Mesenchymal stem cell (in vitro differentiated cells and primary cell): ENCODE results near the gene THOC6.

ENCODE experiments used
- DNase-seq: peaks from one replicate; pipeline ENCODE4 v3.0.0-alpha.2; 2013
- H2AFZ ChIP-seq: one replicate; pipeline ENCODE4 v1.6.1; 2013; ENCODE audit warnings: low read depth, mild to moderate bottlenecking, control low read depth, inconsistent platforms, low read length, moderate library complexity
- H2AK5ac ChIP-seq: 2 replicates; pipeline ENCODE4 v1.6.1; 2013; ENCODE audit warnings: low read length, moderate library complexity, mild to moderate bottlenecking, inconsistent platforms; ENCODE audit not compliant: severe bottlenecking
- H2BK120ac ChIP-seq: one replicate; pipeline ENCODE4 v1.6.1; 2013; ENCODE audit warnings: low read depth, mild to moderate bottlenecking, inconsistent platforms, low read length, moderate library complexity
- H2BK12ac ChIP-seq, 2 experiments: one replicate each; pipeline ENCODE4 v1.6.1; 2013; ENCODE audit warnings: inconsistent platforms in 2 of 2, low read length in 2 of 2, mild to moderate bottlenecking in 2 of 2, moderate library complexity in 2 of 2, control low read depth in 1 of 2
- H2BK15ac ChIP-seq: one replicate; pipeline ENCODE4 v1.6.1; 2013; ENCODE audit warnings: mild to moderate bottlenecking, low read depth, inconsistent platforms; ENCODE audit not compliant: poor library complexity, severe bottlenecking
- H2BK5ac ChIP-seq: 2 replicates; pipeline ENCODE4 v1.6.1; 2013; ENCODE audit warnings: low read depth, mild to moderate bottlenecking, low read length, control low read depth, inconsistent platforms; ENCODE audit not compliant: poor library complexity, severe bottlenecking
- H3K14ac ChIP-seq, 2 experiments: one replicate each; pipeline ENCODE4 v1.6.1; 2013; ENCODE audit warnings: inconsistent platforms in 2 of 2, low read length in 2 of 2, control low read depth in 1 of 2, mild to moderate bottlenecking in 1 of 2, moderate library complexity in 1 of 2
- H3K18ac ChIP-seq, 2 experiments: one replicate each; pipeline ENCODE4 v1.6.1; 2013; ENCODE audit warnings: inconsistent platforms in 2 of 2, low read length in 2 of 2, control low read depth in 1 of 2, low read depth in 1 of 2, mild to moderate bottlenecking in 1 of 2
- H3K23ac ChIP-seq, 2 experiments: one replicate each; pipeline ENCODE4 v1.6.1; 2013; ENCODE audit warnings: inconsistent platforms in 2 of 2, low read length in 2 of 2, mild to moderate bottlenecking in 2 of 2, moderate library complexity in 2 of 2, control low read depth in 1 of 2
- H3K27ac ChIP-seq: 2 replicates; pipeline ENCODE4 v1.5.1; 2013; ENCODE audit warnings: mild to moderate bottlenecking, moderate library complexity, low read length, control low read depth, inconsistent platforms; ENCODE audit not compliant: poor library complexity, severe bottlenecking
- H3K27me3 ChIP-seq, 2 experiments: 2 replicates each; pipeline versions ENCODE4 v1.6.1 to v1.7.0; 2013; ENCODE audit warnings: low read length in 2 of 2, mild to moderate bottlenecking in 2 of 2, moderate library complexity in 2 of 2, control low read depth in 1 of 2, inconsistent platforms in 1 of 2; ENCODE audit not compliant: control insufficient read depth in 1 of 2, insufficient read depth in 1 of 2
- H3K36me3 ChIP-seq, 2 experiments: 2 replicates each; pipeline versions ENCODE4 v1.6.1 to v1.7.0; 2013; ENCODE audit warnings: low read length in 2 of 2, control low read depth in 1 of 2, inconsistent platforms in 1 of 2, low read depth in 1 of 2, mild to moderate bottlenecking in 1 of 2; ENCODE audit not compliant: insufficient read depth in 2 of 2, control insufficient read depth in 1 of 2
- H3K4ac ChIP-seq, 2 experiments: one replicate each; pipeline ENCODE4 v1.6.1; 2013; ENCODE audit warnings: inconsistent platforms in 2 of 2, low read length in 2 of 2, mild to moderate bottlenecking in 2 of 2, moderate library complexity in 2 of 2, control low read depth in 1 of 2, low read depth in 1 of 2
- H3K4me1 ChIP-seq: 2 replicates; pipeline ENCODE4 v1.6.1; 2013; ENCODE audit warnings: low read depth, low read length, control low read depth; ENCODE audit not compliant: control insufficient read depth, insufficient read depth
- H3K4me2 ChIP-seq: 2 replicates; pipeline ENCODE4 v1.6.1; 2013; ENCODE audit warnings: low read length, mild to moderate bottlenecking, inconsistent platforms; ENCODE audit not compliant: poor library complexity, severe bottlenecking
- H3K4me3 ChIP-seq, 2 experiments: 2 replicates each; pipeline versions ENCODE4 v1.5.1 to v1.7.0; 2013; ENCODE audit warnings: low read length in 2 of 2, mild to moderate bottlenecking in 2 of 2, control low read depth in 1 of 2, low read depth in 1 of 2; ENCODE audit not compliant: insufficient read depth in 1 of 2
- H3K79me1 ChIP-seq: replicated peaks from 2 replicates; pipeline ENCODE4 v1.6.1; 2013; ENCODE audit warnings: mild to moderate bottlenecking, control low read depth, low read length, inconsistent platforms; ENCODE audit not compliant: poor library complexity, severe bottlenecking
- H3K9ac ChIP-seq: 2 replicates; pipeline ENCODE4 v1.7.0; 2013; ENCODE audit warnings: mild to moderate bottlenecking, low read length, moderate library complexity
- H3K9me3 ChIP-seq: 2 replicates; pipeline ENCODE4 v1.7.0; 2013; ENCODE audit warnings: mild to moderate bottlenecking, low read length; ENCODE audit not compliant: control insufficient read depth
- H4K8ac ChIP-seq: one replicate; pipeline ENCODE4 v1.6.1; 2013; ENCODE audit warnings: inconsistent platforms, mild to moderate bottlenecking, low read length, moderate library complexity
- H4K91ac ChIP-seq: one replicate; pipeline ENCODE4 v1.6.1; 2013; ENCODE audit warnings: mild to moderate bottlenecking, low read length, inconsistent platforms
- WGBS: methylation state at CpG from one replicate; pipeline ENCODE4 v1.1.7; 2013; ENCODE audit warnings: mixed read lengths; 5-methylcytosine and 5-hydroxymethylcytosine counted together

THOC6 gene

DNA sequence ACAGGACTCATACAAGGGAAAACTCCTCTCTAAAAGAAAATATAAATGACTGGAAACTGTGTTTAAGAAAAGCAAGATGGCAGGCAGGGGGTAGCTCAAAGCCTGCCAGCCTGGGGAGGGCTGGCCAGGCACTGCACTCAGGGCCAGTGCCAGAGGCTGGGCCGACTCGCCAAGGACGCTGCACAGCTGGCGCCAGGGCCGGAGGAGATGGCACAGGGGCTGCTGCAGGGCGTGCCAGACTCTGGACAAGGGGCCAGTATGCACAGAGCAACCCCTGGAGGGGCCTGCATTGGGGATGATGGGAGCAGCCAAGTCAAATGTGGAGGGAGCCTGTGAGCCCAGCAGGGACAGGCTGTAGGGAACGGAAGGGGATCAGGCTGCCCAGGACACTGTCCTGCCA is 47.6 kb upstream of the THOC6 start:
- Histone ChIP-seq H3K9ac (no peak overlapping the region), H3K79me1 (peaks cover 20% of the 10 kb centered on the region), H2BK15ac (no peak overlapping the region), H3K36me3 (peaks cover 0 to 50% of the 10 kb centered on the region in 2 experiments), H4K8ac (peak overlapping the region; percentile 7), H3K14ac (no peak overlapping the region), H3K4ac (no peak overlapping the region), H3K4me2 (no peak overlapping the region), H2AK5ac (no peak overlapping the region), H3K27ac (no peak overlapping the region), H3K27me3 (no peaks in the 10 kb centered on the region), H3K9me3 (no peaks in the 10 kb centered on the region), H3K18ac (no peak overlapping the region), H2BK120ac (no peak overlapping the region), H4K91ac (no peak overlapping the region), H2BK12ac (no peak overlapping the region), H2AFZ (no peak overlapping the region), H3K23ac (no peak overlapping the region), H3K4me1 (peaks cover 30% of the 10 kb centered on the region), H2BK5ac (no peak overlapping the region), H3K4me3 (no peak overlapping the region)
- no peak for DNase-seq
- WGBS, result 96% methylated on average over 7 of the region's 7 CpGs

DNA sequence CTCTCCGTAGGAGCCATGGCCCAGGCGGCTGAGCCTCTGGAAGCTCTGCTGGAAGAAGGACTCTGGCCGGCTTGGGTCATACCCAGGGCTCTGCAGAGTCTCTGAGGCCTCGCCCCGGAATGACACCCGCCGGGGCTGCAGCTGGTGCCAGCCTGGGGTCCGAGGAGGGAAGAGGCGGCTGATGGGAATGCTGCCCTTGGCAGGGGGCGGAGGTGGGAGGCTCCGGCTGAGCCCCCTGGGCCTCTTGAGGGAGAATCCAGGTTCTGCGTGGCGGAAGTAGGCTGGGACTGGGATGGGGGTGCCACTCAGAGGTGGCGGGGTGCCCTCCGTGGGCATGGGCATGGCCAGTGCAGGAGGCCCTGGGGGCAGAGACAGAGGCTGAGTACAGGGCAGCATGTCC is 47.2 kb upstream of the THOC6 start:
- WGBS, result 98% methylated on average over 15 of the region's 15 CpGs
- Histone ChIP-seq H3K27me3 (no peaks in the 10 kb centered on the region), H4K8ac (no peak overlapping the region), H3K36me3 (peaks cover 0 to 46% of the 10 kb centered on the region in 2 experiments), H3K4ac (no peak overlapping the region), H2AFZ (no peak overlapping the region), H4K91ac (no peak overlapping the region), H2BK5ac (no peak overlapping the region), H2BK12ac (no peak overlapping the region), H2BK120ac (no peak overlapping the region), H3K4me3 (no peak overlapping the region), H3K23ac (no peak overlapping the region), H3K18ac (no peak overlapping the region), H2AK5ac (no peak overlapping the region), H3K4me2 (no peak overlapping the region), H3K27ac (no peak overlapping the region), H3K4me1 (peaks cover 28% of the 10 kb centered on the region), H3K9ac (no peak overlapping the region), H3K79me1 (peaks cover 20% of the 10 kb centered on the region), H3K9me3 (no peaks in the 10 kb centered on the region), H2BK15ac (no peak overlapping the region), H3K14ac (no peak overlapping the region)
- DNase-seq, result no peak

DNA sequence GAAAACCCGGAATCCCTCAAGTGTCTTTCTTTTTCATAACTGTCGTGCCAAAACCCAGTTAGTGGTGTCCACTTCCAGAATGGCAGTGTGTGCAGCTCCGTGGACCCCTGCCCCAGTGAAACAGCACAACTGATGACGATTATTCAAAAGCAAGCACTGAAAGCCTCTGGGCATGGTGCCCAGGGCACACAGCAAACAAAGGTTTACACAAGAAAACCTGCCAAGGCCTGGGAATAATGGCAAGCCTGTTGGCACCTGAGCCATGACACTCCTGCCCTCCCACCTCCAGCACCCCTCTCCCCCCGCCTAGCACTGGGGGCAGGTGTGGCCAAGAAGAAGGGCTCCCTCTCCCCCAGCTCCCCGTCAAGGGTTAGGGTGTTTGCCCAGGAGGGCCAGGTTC is 46.4 kb upstream of the THOC6 start:
- no peak overlapping the region for H2AFZ ChIP-seq
- H2BK12ac ChIP-seq, result no peak overlapping the region
- H2BK5ac ChIP-seq, result no peak overlapping the region
- H2AK5ac ChIP-seq, result no peak overlapping the region
- no peak overlapping the region for H3K23ac ChIP-seq
- DNase-seq, result no peak
- no peak overlapping the region for H3K4me3 ChIP-seq
- H2BK15ac ChIP-seq, result no peak overlapping the region
- H3K79me1 ChIP-seq, result peaks cover 20% of the 10 kb centered on the region
- WGBS, result 97% methylated on average over 6 of the region's 6 CpGs
- no peak overlapping the region for H4K8ac ChIP-seq
- no peak overlapping the region for H3K4ac ChIP-seq
- H3K27ac ChIP-seq, result no peak overlapping the region
- no peaks in the 10 kb centered on the region for H3K9me3 ChIP-seq
- peaks cover 0 to 38% of the 10 kb centered on the region in 2 experiments for H3K36me3 ChIP-seq
- no peak overlapping the region for H2BK120ac ChIP-seq
- no peak overlapping the region for H3K18ac ChIP-seq
- no peak overlapping the region for H3K4me2 ChIP-seq
- H3K9ac ChIP-seq, result no peak overlapping the region
- peaks cover 28% of the 10 kb centered on the region for H3K4me1 ChIP-seq
- H4K91ac ChIP-seq, result peak overlapping the region; percentile 66
- H3K14ac ChIP-seq, result no peak overlapping the region
- no peaks in the 10 kb centered on the region for H3K27me3 ChIP-seq

DNA sequence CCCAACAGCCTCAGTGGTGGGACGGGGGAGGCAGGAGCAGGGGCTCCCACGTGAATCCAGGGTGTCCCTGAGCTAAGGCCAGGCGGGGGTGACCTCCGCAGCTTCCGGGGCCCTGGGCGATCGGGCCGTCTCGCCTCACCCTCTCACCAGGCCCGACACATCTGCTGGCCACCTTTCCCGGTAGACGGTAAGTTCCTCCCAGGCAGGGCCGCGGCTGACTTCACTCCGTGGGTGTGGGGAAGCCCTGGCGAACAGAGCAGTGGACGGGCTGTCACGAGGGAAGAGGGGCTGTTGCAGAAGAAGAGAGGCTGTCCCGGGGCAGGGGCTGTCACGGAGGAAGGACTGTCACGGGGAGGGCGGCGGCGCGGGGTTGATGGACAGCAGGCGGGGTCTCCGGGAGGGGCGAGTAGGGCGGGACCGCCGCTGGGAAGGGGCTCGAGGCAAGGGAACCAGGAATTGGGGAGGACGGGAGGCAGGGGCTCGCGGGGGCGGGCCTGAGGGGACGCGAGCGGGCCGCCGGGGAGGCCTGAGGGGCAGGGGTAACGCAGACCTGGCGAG is 44.1 kb upstream of the THOC6 start:
- H3K23ac ChIP-seq, result no peak overlapping the region
- H2BK15ac ChIP-seq, result peak overlapping the region; percentile 52
- peaks cover 20% of the 10 kb centered on the region for H3K79me1 ChIP-seq
- peak overlapping the region; percentile 98 for H3K9ac ChIP-seq
- peak overlapping the region in 1 of 2 experiments; percentile 53 for H3K14ac ChIP-seq
- H3K4me3 ChIP-seq, result peak overlapping the region; percentile 85 to 91
- H2AFZ ChIP-seq, result no peak overlapping the region
- H3K36me3 ChIP-seq, result peaks cover 0 to 26% of the 10 kb centered on the region in 2 experiments
- H3K4me1 ChIP-seq, result peaks cover 30% of the 10 kb centered on the region
- H2AK5ac ChIP-seq, result no peak overlapping the region
- no peak overlapping the region for H3K4ac ChIP-seq
- H3K4me2 ChIP-seq, result peak overlapping the region; percentile 96
- no peak overlapping the region for H2BK12ac ChIP-seq
- H3K9me3 ChIP-seq, result no peaks in the 10 kb centered on the region
- H4K8ac ChIP-seq, result no peak overlapping the region
- H3K18ac ChIP-seq, result peak overlapping the region in 1 of 2 experiments; percentile 25
- WGBS, result 12% methylated on average over 40 of the region's 43 CpGs
- no peak overlapping the region for H4K91ac ChIP-seq
- H2BK120ac ChIP-seq, result no peak overlapping the region
- no peak for DNase-seq
- no peak overlapping the region for H2BK5ac ChIP-seq
- no peaks in the 10 kb centered on the region for H3K27me3 ChIP-seq
- H3K27ac ChIP-seq, result no peak overlapping the region
